IMR-90 (cell line): ENCODE results near the gene SRCAP.

Source experiments
- CHD1 ChIP-seq: IDR thresholded peaks from 2 replicates; pipeline ENCODE4 v1.6.1; 2012; ENCODE audit warnings: low read depth, low read length, improper control_type of control experiment
- CTCF ChIP-seq: conservative IDR thresholded peaks from 2 replicates; pipeline ENCODE4 v1.5.1; 2012; ENCODE audit warnings: mild to moderate bottlenecking, low read depth, low read length, improper control_type of control experiment
- MXI1 ChIP-seq: IDR thresholded peaks from 2 replicates; pipeline ENCODE4 v1.6.1; 2012; ENCODE audit warnings: low read depth, mild to moderate bottlenecking, low read length, moderate library complexity, borderline replicate concordance
- SMC3 ChIP-seq: fragments of 150-350 bp; IDR thresholded peaks from 2 replicates; pipeline ENCODE4 v1.6.1; 2016; ENCODE audit warnings: low read depth, mild to moderate bottlenecking, antibody characterized with exemption, low read length, moderate library complexity

GRCh38 chr16:30700491-30700890, 1.5 kb downstream of the SRCAP start:
- TF ChIP-seq SMC3 = no peak
- no peak for TF ChIP-seq CTCF
- TF ChIP-seq MXI1 = no peak
- TF ChIP-seq CHD1 = no peak
